ENCODE measurements around the gene PAQR3.
"Not testable (repeated sequence)": the region's sequence is repeated elsewhere in the genome, so short reads cannot be mapped to it uniquely, and the experiment has no call there.

The PAQR3 gene

GRCh38 chr4:78876568-78877320, 62.5 kb downstream of the PAQR3 start:
- no CpG with 5 or more reads among the region's 5 CpGs for WGBS
- Histone ChIP-seq H3K14ac (ENCODE audit: low read length in 2 of 2) (no peak overlapping the region), H3K36me3 (ENCODE audit: control insufficient read depth in 1 of 2, insufficient read depth in 2 of 2, low read depth in 1 of 2, low read length in 2 of 2) (peaks cover 7 to 88% of the 10 kb centered on the region in 2 experiments), H3K4me3 (ENCODE audit: insufficient read depth in 1 of 2, low read depth in 1 of 2, low read length in 2 of 2) (no peak overlapping the region), H2AFZ (ENCODE audit: low read depth, low read length) (no peak overlapping the region), H2BK15ac (ENCODE audit: low read depth, poor library complexity, severe bottlenecking) (no peak overlapping the region), H3K23ac (ENCODE audit: low read length in 2 of 2) (no peak overlapping the region), H2AK5ac (ENCODE audit: low read length, severe bottlenecking) (no peak overlapping the region), H3K79me1 (replicated peaks; ENCODE audit: low read length, poor library complexity, severe bottlenecking) (peaks cover 2% of the 10 kb centered on the region), H3K9me3 (ENCODE audit: control insufficient read depth, low read length) (no peaks in the 10 kb centered on the region), H4K91ac (ENCODE audit: low read length) (no peak overlapping the region), H3K9ac (ENCODE audit: low read length) (no peak overlapping the region), H2BK5ac (ENCODE audit: low read depth, low read length, poor library complexity, severe bottlenecking) (no peak overlapping the region), H3K4ac (ENCODE audit: low read depth in 1 of 2, low read length in 2 of 2) (no peak overlapping the region), H3K18ac (ENCODE audit: low read depth in 1 of 2, low read length in 2 of 2) (no peak overlapping the region), H3K4me1 (ENCODE audit: control insufficient read depth, insufficient read depth, low read depth, low read length) (no peaks in the 10 kb centered on the region), H2BK12ac (ENCODE audit: low read length in 2 of 2) (no peak overlapping the region), H3K27ac (ENCODE audit: low read length, poor library complexity, severe bottlenecking) (no peak overlapping the region), H3K27me3 (ENCODE audit: control insufficient read depth in 1 of 2, insufficient read depth in 1 of 2, low read length in 2 of 2) (no peaks in the 10 kb centered on the region), H3K4me2 (ENCODE audit: low read length, poor library complexity, severe bottlenecking) (no peak overlapping the region), H4K8ac (ENCODE audit: low read length) (no peak overlapping the region), H2BK120ac (ENCODE audit: low read depth, low read length) (no peak overlapping the region)
- no peak for DNase-seq

DNA sequence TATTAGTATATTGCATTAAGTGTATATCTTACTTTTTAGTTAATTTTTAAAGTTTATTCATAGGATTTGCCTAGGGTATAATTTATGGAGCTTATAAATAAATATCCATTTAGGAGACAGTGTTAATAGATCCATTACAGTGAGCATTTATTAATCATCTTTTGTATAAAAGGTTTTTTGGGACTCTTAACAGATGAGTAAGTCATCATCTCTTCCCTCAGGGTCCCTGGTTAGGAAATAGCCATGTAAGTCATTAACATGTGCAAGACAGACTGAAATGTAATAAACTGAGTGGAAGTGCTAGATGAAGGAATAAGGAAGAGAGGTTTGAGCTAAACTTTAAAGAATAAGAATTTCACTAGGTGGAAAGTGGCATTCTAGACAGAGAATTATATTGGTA, 69.2 kb downstream of the PAQR3 start:
- no peaks in the 10 kb centered on the region for H3K9me3 ChIP-seq (ENCODE audit: control insufficient read depth, low read length)
- no peak overlapping the region for H3K9ac ChIP-seq (ENCODE audit: low read length)
- no peak for DNase-seq
- no peak overlapping the region for H3K27ac ChIP-seq (ENCODE audit: low read length, poor library complexity, severe bottlenecking)
- no peak overlapping the region for H2AFZ ChIP-seq (ENCODE audit: low read depth, low read length)
- no peak overlapping the region for H3K18ac ChIP-seq (ENCODE audit: low read depth in 1 of 2, low read length in 2 of 2)
- no peak overlapping the region for H3K4ac ChIP-seq (ENCODE audit: low read depth in 1 of 2, low read length in 2 of 2)
- no peak overlapping the region for H4K8ac ChIP-seq (ENCODE audit: low read length)
- no peak overlapping the region for H2BK5ac ChIP-seq (ENCODE audit: low read depth, low read length, poor library complexity, severe bottlenecking)
- H2BK12ac ChIP-seq (ENCODE audit: low read length in 2 of 2), result no peak overlapping the region
- H3K4me2 ChIP-seq (ENCODE audit: low read length, poor library complexity, severe bottlenecking), result no peak overlapping the region
- H3K23ac ChIP-seq (ENCODE audit: low read length in 2 of 2), result no peak overlapping the region
- no peaks in the 10 kb centered on the region for H3K27me3 ChIP-seq (ENCODE audit: control insufficient read depth in 1 of 2, insufficient read depth in 1 of 2, low read length in 2 of 2)
- no peak overlapping the region for H3K14ac ChIP-seq (ENCODE audit: low read length in 2 of 2)
- H3K4me3 ChIP-seq (ENCODE audit: insufficient read depth in 1 of 2, low read depth in 1 of 2, low read length in 2 of 2), result no peak overlapping the region
- peaks cover 23 to 90% of the 10 kb centered on the region in 2 experiments for H3K36me3 ChIP-seq (ENCODE audit: control insufficient read depth in 1 of 2, insufficient read depth in 2 of 2, low read depth in 1 of 2, low read length in 2 of 2)
- H4K91ac ChIP-seq (ENCODE audit: low read length), result no peak overlapping the region
- H2BK15ac ChIP-seq (ENCODE audit: low read depth, poor library complexity, severe bottlenecking), result no peak overlapping the region
- no peak overlapping the region for H2AK5ac ChIP-seq (ENCODE audit: low read length, severe bottlenecking)
- no peak overlapping the region for H2BK120ac ChIP-seq (ENCODE audit: low read depth, low read length)
- no peaks in the 10 kb centered on the region for H3K4me1 ChIP-seq (ENCODE audit: control insufficient read depth, insufficient read depth, low read depth, low read length)
- H3K79me1 ChIP-seq (replicated peaks; ENCODE audit: low read length, poor library complexity, severe bottlenecking), result peaks cover 13% of the 10 kb centered on the region

DNA sequence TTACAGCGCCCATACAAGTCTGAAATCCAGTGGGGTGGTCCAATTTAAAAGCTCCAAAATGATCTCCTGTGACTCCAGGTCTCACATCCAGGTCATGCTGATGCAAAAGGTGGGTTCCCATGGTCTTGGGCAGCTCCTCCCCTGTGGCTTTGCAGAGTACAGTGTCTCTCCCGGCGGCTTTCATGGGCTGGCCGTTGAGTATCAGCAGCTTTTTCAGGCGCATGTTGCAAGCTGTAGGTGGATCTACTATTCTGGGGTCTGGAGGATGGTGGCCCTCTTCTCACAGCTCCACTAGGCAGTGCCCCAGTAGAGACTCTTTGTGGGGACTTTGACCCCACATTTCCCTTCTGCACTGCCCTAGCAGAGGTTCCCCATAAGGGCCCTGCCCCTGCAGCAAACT, 70.5 kb downstream of the PAQR3 start:
- Histone ChIP-seq H3K79me1 (replicated peaks; ENCODE audit: low read length, poor library complexity, severe bottlenecking) (peaks cover 13% of the 10 kb centered on the region), H2BK5ac (ENCODE audit: low read depth, low read length, poor library complexity, severe bottlenecking) (peak overlapping the region; percentile 38), H3K14ac (ENCODE audit: low read length in 2 of 2) (peak overlapping the region in 1 of 2 experiments; percentile 32), H3K36me3 (ENCODE audit: control insufficient read depth in 1 of 2, insufficient read depth in 2 of 2, low read depth in 1 of 2, low read length in 2 of 2) (peaks cover 19 to 81% of the 10 kb centered on the region in 2 experiments)
- not testable (repeated sequence) for H4K8ac ChIP-seq (ENCODE audit: low read length); H3K4me3 ChIP-seq (ENCODE audit: insufficient read depth in 1 of 2, low read depth in 1 of 2, low read length in 2 of 2); H3K4ac ChIP-seq (ENCODE audit: low read depth in 1 of 2, low read length in 2 of 2); H2BK15ac ChIP-seq (ENCODE audit: low read depth, poor library complexity, severe bottlenecking); H3K4me1 ChIP-seq (ENCODE audit: control insufficient read depth, insufficient read depth, low read depth, low read length); H4K91ac ChIP-seq (ENCODE audit: low read length); DNase-seq; H3K4me2 ChIP-seq (ENCODE audit: low read length, poor library complexity, severe bottlenecking); H2BK120ac ChIP-seq (ENCODE audit: low read depth, low read length); H3K18ac ChIP-seq (ENCODE audit: low read depth in 1 of 2, low read length in 2 of 2); H2BK12ac ChIP-seq (ENCODE audit: low read length in 2 of 2); H3K27me3 ChIP-seq (ENCODE audit: control insufficient read depth in 1 of 2, insufficient read depth in 1 of 2, low read length in 2 of 2); H2AK5ac ChIP-seq (ENCODE audit: low read length, severe bottlenecking); H2AFZ ChIP-seq (ENCODE audit: low read depth, low read length); H3K9me3 ChIP-seq (ENCODE audit: control insufficient read depth, low read length); H3K23ac ChIP-seq (ENCODE audit: low read length in 2 of 2); H3K9ac ChIP-seq (ENCODE audit: low read length); H3K27ac ChIP-seq (ENCODE audit: low read length, poor library complexity, severe bottlenecking)
- WGBS, result 98% methylated on average over 5 of the region's 5 CpGs

- Histone ChIP-seq H4K8ac (ENCODE audit: low read length) (no peak overlapping the region), H2BK5ac (ENCODE audit: low read depth, low read length, poor library complexity, severe bottlenecking) (no peak overlapping the region), H2BK12ac (ENCODE audit: low read length in 2 of 2) (no peak overlapping the region), H3K27me3 (ENCODE audit: control insufficient read depth in 1 of 2, insufficient read depth in 1 of 2, low read length in 2 of 2) (no peaks in the 10 kb centered on the region), H2BK120ac (ENCODE audit: low read depth, low read length) (no peak overlapping the region), H3K79me1 (replicated peaks; ENCODE audit: low read length, poor library complexity, severe bottlenecking) (peaks cover 13% of the 10 kb centered on the region), H3K4me2 (ENCODE audit: low read length, poor library complexity, severe bottlenecking) (no peak overlapping the region), H3K27ac (ENCODE audit: low read length, poor library complexity, severe bottlenecking) (no peak overlapping the region), H3K4me3 (ENCODE audit: insufficient read depth in 1 of 2, low read depth in 1 of 2, low read length in 2 of 2) (no peak overlapping the region), H3K23ac (ENCODE audit: low read length in 2 of 2) (no peak overlapping the region), H2AFZ (ENCODE audit: low read depth, low read length) (no peak overlapping the region), H3K9me3 (ENCODE audit: control insufficient read depth, low read length) (no peaks in the 10 kb centered on the region), H4K91ac (ENCODE audit: low read length) (no peak overlapping the region), H3K4ac (ENCODE audit: low read depth in 1 of 2, low read length in 2 of 2) (no peak overlapping the region), H3K18ac (ENCODE audit: low read depth in 1 of 2, low read length in 2 of 2) (no peak overlapping the region), H3K9ac (ENCODE audit: low read length) (no peak overlapping the region), H2BK15ac (ENCODE audit: low read depth, poor library complexity, severe bottlenecking) (no peak overlapping the region), H3K4me1 (ENCODE audit: control insufficient read depth, insufficient read depth, low read depth, low read length) (no peaks in the 10 kb centered on the region), H3K36me3 (ENCODE audit: control insufficient read depth in 1 of 2, insufficient read depth in 2 of 2, low read depth in 1 of 2, low read length in 2 of 2) (peaks cover 12 to 72% of the 10 kb centered on the region in 2 experiments), H3K14ac (ENCODE audit: low read length in 2 of 2) (no peak overlapping the region), H2AK5ac (ENCODE audit: low read length, severe bottlenecking) (no peak overlapping the region)
- no peak for DNase-seq
- WGBS, result no CpG with 5 or more reads among the region's 2 CpGs
These were observed 73.8 kb downstream of the PAQR3 start for GRCh38 chr4:78865451-78865850.

All from mesenchymal stem cell (in vitro differentiated cells and primary cell).